Tibial nerve (tissue), 4 donors: ENCODE results near the gene STX11.

Experiments
- EP300 ChIP-seq, 2 donors: sonication (generic); formaldehyde crosslinking; IDR thresholded peaks; one replicate each; pipeline ENCODE4 v1.6.1; 2017; ENCODE audit warnings: antibody characterized with exemption in 2 of 2, mild to moderate bottlenecking in 1 of 2
- POLR2A ChIP-seq, 2 donors: fragments of 450-650 bp; IDR thresholded peaks; one replicate each; pipeline ENCODE4 v1.6.1; 2017; ENCODE audit warnings: antibody characterized with exemption in 2 of 2, mild to moderate bottlenecking in 2 of 2, moderate library complexity in 2 of 2
- TF ChIP-seq, protein P1 (sequence below), 5 experiments: fragments of 200-600 bp in 3 of 5; fragments of 450-650 bp in 2 of 5; sonication (generic) in 3 of 5; IDR thresholded peaks; one replicate each; pipeline ENCODE4 v1.5.1; 2016 to 2019; ENCODE audit warnings: antibody characterized with exemption in 5 of 5, mild to moderate bottlenecking in 3 of 5, moderate library complexity in 2 of 5

DNA sequence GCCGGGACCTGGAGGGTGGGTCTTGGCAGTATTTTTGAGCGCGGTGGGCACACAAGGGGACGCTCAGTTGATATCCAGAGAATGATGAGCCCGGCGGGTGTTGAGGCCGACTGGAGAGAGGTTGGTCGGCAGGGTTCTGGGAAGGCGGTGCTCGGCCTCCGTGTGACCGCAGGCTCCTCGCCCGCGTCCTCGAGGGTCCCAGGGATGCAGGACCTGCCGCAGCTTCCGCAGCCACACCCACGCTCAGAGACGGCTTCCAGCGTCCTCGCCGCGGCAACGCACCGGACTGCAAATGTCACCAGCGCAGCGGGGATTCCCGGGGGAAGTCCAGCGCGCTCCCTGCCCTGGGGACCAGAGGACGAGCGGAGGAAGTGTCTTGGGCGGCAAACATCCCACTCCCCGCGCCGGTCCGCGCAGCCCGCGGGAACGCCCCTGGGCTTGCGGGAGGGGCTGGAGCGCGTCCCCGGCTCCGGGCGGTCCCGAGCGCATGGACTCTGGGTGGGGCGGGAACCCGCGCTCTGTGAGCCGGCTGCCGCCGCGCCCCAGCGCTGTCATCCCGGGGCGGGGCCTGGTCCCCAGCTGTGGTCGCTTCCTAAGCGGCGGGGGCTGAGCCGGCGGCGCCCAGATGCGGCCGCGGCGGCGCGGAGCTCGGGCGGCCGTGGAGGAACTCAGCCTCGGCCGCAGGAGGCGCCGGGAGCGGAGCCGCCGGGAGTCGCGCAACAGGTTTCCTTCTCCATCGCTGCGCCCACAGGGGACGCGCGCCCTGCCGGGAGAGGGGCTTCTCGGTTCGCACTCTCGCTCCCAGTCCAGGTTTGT is at the start of gene STX11:
- TF ChIP-seq, protein P1, sequence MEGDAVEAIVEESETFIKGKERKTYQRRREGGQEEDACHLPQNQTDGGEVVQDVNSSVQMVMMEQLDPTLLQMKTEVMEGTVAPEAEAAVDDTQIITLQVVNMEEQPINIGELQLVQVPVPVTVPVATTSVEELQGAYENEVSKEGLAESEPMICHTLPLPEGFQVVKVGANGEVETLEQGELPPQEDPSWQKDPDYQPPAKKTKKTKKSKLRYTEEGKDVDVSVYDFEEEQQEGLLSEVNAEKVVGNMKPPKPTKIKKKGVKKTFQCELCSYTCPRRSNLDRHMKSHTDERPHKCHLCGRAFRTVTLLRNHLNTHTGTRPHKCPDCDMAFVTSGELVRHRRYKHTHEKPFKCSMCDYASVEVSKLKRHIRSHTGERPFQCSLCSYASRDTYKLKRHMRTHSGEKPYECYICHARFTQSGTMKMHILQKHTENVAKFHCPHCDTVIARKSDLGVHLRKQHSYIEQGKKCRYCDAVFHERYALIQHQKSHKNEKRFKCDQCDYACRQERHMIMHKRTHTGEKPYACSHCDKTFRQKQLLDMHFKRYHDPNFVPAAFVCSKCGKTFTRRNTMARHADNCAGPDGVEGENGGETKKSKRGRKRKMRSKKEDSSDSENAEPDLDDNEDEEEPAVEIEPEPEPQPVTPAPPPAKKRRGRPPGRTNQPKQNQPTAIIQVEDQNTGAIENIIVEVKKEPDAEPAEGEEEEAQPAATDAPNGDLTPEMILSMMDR (IDR thresholded peaks at IDR 0.05), result peak in 1 of 5 experiments; percentile 20
- peak in 1 of 2 donors; percentile 58 for TF ChIP-seq POLR2A (IDR thresholded peaks at IDR 0.05)
- TF ChIP-seq EP300 (IDR thresholded peaks at IDR 0.05), result no peak
